ENCODE results near the gene LTBP4.

Gene LTBP4

DNA sequence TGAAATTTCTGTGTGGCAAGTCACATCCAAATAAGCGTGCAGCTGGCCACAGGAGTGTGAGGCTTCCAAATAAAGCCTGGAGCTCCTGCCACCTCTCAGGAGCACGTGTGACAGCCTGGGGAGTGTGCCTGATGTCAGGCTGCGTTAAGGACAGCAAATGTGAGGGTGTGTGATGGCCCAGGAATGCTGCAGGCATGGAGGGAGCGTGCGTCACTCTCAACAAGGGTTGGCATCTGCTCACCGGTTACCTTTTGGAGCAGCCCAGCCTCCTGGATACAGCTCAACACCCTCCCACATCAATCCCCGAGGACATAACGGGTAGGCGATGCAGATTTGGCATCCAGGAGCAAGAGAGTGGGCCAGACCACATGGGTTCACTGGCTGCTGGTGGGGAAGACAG is 70.2 kb downstream of the LTBP4 start:
- DNase-seq = no peak

DNA sequence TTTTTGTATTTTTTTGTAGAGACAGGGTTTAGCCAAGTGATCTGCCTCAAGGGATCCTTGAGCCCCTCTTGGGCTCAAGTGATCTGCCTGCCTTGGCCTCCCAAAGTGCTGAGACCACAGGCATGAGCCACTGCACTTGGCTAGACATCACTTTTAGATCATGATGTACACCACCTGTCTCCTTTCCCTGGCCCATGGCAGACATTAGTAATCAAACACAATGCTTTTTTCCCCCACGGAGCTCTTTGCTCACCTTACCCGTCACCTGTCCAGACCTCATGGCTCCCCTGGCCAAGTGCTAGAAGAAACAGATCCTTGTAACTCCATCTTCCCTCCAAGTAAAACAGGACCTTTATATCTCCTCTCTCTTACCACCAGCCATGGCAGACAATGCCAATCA is 70.9 kb downstream of the LTBP4 start:
- no peak for DNase-seq

DNA sequence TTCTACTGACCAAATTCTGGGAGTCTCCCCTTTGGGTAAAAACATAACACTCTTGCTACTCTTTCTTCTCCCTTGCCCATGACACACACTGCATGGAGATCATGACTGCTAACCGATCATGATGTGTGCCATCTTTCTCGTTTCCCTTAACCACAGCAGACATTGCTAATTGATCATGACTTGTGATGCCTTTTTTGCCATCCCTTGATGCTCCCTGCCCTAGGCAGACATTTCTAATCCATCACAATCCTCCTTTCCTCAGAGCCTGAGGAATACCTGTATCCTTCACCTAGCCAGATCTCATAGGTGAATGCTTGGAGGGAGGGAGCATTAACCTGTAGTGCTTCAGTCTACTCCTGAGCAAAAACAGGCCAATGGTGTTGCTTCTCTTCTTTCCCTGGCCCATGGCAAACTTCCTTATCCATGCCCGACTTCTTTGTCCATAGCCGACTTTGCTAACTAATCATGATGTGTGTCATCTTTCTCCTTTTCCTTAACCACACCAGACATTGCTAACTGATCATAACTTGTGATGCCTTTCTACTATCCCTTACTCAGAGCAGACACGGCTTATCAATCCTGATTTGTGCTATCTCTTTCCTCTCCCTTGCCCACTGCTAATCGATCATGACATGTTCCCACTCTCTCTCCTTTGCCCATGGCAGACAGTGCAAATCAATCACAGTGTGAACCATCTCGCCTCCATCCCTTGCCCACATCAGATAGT is 71.6 kb downstream of the LTBP4 start:
- DNase-seq = no peak

- no peak for DNase-seq
Observed at GRCh38 chr19:40673397-40673796, 72.2 kb downstream of the LTBP4 start.

DNA sequence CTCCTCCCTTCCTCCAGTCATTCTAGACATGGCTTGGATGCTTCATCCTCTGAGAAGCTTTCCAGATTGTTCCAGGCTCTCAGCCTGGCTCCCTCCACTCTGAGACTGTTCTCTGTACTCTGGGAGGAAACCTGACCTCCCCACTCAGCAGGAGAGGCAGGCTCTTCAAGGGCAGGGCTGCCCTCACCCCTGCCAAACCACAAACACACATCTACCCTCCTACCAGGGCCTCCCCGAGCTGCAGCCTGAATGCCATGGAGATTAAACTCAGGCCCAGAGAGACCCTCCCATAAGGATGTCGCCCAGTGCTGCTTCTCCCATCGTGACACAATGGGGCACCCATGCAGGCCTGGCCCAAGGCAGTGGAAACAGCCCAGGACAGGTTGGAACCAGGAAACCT is 73.1 kb downstream of the LTBP4 start:
- DNase-seq = no peak

DNA sequence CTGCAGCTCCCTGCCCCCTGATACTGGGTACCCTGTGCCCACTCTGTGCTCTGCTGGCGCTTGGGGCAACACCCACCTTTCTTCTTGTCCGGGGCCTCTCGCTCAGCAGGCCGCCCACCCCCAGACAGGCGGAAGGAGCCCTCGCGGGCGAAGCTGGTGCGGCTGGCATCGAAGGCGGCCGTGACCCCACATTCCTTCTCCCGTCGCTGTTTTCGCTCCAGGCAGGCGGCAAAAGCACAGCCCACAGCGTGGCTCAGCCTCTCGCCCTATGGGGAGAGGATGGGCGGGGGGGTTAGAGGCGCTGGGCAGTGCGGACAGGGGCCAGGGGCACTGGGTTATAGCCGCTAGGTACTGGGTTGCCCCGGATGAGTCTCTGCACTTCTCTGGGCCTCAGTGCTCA is 76.0 kb downstream of the LTBP4 start:
- DNase-seq = no peak

Data from COR-L47 (cell line).